HG02852 (cell line): ENCODE data around the gene AP1B1.
"Not testable (repeated sequence)": the region's sequence is repeated elsewhere in the genome, so short reads cannot be mapped to it uniquely, and the experiment has no call there.

Experiments used
- ATAC-seq: cut with Tn5 transposase; IDR thresholded peaks from one replicate; pipeline ENCODE4 v1.9.1; 2021; ENCODE audit warnings: mild to moderate bottlenecking, moderate library complexity; ENCODE audit not compliant: unreplicated experiment

Gene AP1B1

DNA sequence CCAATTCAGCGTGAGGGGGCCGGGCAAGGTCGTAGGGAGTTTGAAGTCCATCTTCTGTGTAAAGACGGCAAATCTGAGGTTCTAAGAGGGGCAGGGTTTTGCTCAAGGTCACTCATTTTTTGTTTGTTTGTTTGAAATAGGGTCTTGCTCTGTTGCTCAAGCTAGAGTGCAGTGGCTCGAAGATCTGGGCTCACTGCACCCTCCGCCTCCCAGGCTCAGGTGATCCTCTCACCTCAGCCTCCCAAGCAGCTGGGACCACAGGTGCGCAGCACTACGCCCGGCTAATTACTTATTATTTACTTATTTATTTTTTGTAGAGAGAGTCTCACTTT is 355 bp upstream of the AP1B1 start:
- peak; percentile 12 for ATAC-seq

DNA sequence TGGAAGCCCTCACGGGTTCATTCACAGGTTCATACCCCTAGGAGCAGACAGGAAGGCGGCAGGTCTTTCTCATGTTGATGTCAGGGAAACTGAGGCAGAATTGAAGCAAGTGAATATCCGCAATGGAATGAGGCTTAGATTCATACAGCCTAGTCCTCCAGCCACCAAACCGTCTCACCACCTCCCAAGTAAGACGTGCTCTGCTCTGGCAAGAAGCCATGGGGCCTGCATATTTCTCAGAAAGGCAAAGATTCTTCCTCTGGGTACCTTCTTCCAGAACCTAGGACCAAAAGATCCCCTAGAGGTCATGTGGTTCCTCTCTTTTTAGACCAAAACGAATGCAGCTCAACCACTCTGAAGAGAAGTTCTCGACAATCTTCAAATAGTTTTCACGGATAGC is 1.7 kb downstream of the AP1B1 start:
- no peak for ATAC-seq

DNA sequence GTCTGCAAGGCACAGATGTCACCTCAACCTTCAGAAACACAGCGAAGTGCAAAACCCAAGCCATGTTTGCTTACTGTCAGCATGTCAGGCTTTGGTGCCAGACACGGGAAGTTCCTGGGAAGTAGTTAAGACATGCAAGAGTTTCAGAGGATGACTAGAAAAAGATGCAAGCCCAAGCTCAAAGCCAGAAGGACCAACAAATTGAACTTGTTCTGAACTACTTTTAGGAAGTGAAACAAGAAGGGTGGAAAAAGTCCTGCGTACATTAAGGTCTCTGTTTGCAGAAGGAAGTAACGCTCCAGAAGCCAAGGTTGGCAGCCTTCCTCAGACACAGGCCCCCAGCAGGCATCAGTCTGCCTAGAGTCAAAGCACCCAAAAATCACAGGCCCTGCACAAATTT is 2.6 kb downstream of the AP1B1 start:
- no peak for ATAC-seq

DNA sequence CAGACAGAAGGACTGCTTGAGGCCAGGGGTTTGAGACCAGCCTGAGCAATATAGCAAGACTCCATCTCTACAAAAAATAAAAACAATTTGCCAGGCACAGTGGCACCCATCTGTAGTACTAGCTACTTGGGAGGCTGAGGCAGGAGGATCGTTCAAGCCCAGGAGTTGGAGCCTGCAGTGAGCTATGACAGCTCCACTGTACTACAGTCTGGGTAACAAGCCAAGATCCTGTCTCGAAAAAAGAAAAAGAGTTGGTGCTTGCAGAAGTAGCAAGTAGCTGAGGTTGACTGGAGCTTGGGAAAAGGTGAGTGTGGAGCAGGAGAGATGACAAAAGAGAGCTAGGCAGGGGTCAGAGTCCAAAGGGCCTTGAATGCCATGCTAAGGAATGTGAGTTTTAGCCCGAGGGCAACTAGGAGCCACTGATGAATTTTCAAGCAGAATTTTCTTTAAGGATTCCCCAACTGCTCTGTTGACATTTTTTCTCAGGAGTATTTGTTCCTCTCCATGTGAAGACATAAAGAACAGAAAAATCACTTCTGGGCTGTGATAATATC is 3.1 kb downstream of the AP1B1 start:
- ATAC-seq = no peak

DNA sequence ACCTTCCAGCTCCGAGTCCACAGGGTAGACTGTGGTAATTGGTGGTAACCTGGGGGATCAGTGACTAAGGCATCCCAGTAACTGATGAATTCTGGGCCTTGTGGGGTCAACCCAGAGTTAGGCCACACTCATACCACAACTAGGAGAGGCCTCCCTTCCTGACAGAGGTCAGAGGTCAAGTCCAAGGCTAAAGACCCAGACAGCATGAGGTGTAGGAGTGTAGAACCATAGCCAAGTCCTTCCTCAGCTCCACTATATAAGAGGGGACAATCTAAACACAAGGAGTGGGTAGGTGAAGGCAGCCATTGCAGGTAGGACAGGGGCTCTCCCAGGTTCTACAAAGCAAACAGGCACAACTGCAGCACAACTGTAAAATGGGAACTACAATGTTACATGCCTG is 4.6 kb downstream of the AP1B1 start:
- ATAC-seq = no peak

DNA sequence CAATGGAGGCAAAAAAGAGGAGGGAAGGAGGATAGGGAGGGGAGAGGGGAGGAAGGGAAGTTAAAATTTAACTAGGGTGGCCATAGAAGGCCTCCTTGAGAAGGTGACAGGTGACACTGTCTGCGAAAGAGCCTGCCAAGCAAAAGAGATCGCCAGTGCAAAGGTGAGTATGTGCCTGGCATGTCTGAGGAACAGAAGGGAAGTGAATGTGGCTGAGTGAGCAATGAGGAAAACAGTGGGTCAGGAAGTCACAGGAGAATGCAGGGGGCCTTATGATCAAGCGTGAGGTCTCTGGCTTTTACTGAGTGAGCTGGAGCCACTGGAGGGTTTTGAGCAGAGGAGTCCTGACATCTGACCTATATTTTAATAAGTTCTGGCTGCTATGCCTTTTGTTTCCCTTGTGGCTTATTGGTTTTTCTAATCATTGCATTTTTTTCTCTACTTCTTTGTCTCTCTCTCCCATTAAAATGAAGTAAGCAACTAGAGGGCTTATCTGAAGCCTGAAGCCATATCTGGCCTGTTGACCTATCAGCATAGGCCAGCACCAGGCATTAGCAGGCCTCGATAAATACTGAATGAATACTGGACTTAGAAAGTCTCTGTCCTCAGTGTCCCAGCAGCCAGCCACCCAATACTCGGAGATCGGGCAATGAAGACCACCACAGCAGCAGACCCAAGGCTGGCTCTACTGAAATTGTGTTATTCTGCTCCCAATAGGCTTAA is 5.6 kb downstream of the AP1B1 start:
- ATAC-seq = no peak

DNA sequence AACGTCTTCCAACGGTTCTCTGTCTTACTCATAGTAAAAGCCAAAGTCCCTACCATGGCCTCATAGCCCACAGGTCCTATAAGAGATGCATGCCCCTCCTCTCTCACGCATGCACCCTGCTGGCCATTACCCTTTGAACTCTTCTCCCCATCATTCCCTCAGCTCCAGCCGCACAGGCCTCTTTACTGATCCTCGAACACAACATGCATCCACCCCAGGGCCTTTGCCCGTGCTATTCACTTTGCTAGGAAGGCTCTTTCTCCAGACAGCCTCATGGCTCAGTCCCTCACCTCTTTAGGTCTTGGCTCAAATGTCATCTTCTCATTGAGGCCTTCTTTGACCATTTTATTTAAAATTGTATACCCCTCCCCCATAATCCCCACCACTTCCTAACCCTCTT is 7.5 kb downstream of the AP1B1 start:
- ATAC-seq = no peak

DNA sequence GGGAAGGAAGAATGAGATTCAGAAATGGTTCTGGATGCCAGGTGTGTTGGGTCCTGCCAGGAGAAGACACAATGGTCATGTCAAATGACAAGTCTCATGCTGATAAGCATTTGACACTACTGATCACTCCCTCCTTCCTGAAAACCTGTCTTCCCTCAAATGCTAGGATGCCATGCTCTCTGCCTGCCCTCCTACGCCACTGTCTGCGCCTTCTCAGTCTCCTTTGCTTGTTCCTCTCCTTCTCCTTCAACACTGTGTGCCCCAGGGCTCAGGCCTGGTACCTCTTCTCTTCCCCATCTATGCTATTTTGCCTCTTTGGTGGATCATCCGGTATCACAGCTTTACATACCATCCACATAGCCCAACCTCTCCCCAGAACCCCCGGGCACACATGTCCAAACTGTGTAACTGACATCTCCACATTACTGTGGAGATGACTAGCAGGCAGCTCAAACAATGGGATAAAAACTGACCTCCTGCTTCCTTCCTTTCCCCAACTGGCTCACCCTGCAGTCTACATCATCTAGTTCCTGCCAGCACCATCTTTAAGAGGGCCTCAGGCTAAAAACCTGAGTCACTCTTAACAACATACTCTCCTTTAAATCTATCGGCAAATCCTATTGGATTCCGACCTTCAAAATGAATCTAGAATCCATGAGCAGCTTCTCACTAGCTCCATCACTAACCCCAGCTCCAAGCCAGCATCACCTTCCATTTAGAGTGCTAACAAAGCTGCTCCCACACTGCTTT is 8.2 kb downstream of the AP1B1 start:
- ATAC-seq = no peak

DNA sequence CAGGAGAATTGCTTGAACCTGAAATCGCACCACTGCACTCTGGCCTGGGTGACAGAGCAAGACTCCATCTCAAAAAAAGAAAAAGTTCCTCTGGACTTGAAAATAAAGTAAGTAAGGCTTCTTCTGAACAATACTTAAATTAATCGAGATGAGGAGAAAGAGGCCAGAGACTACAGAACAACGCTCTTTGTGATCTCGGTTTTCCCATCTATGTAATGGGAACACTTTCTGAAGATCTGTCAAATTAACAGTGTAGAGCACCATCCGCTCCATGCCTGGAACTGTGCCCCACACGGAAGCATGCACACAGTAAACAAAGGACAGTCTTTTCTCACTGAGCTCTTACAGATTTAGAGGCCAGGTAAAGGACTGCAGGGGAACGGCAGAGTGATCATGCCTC is 9.1 kb downstream of the AP1B1 start:
- ATAC-seq = no peak

DNA sequence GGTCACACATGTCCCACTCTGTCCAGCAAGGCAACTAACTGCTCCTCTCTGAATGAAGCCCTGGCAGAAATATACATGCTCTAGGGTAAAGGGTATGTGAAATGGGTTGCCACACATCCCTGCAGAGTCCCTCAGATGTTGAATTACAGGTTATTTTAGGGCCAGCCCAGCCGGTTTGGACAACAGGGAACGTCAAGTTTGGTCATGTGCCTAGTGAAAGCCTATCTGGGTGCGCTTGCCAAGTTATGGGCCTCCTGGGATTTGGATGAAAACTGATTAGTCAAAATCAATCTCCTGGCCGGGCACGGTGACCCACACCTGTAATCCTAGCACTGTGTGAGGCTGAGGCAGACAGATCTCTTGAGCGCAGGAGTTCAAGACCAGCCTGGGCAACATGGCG is 10.4 kb downstream of the AP1B1 start:
- ATAC-seq = no peak

DNA sequence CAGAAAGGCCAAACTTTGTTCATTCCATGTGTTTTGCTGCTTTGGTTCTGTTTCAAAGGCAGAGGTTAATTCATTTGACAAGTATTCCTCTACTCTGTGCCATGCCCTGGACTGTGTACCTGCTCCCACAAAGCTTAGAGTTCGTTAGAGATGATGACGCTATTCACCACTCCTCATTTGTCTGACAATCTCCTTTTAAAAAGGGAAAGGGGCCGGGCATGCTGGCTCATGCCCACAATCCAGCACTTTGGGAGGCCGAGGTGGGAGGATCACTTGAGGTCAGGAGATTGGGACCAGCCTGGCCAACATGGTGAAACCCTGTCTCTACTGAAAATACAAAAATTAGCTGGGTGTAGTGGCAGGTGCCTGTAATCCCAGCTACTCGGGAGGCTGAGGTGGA is 11.7 kb downstream of the AP1B1 start:
- ATAC-seq = not testable (repeated sequence)

DNA sequence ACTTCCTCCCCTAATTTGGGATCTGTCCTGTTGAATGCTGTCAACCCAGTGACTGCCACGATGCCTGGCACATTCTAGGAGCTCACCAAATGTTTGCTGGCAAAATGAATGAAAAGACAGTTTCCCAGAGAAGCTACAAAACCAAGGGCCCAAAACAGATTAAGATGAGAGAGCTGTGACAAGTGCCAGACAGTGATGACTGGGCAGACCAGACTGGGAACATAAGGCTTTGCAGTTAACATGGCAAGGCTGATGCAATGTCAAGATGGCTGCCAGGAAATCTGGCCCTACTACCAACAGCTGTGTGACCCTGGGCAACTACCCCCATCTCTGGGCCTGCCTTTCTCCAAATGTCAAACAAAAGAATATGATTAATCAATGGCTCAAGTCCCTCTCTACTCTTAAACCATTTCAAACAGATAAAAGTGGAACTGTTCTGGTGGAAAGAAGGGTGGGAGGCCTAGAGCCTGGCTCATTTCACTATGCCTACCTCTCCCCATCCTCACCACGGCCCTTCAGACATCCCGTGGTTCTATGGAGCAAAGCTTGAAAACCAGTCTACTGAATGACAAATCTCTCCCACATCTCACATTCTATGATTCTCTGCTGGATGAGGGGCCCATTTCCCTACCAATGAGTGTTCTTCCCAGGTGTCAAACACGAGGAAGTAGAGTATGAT is 12.8 kb downstream of the AP1B1 start:
- ATAC-seq = no peak

DNA sequence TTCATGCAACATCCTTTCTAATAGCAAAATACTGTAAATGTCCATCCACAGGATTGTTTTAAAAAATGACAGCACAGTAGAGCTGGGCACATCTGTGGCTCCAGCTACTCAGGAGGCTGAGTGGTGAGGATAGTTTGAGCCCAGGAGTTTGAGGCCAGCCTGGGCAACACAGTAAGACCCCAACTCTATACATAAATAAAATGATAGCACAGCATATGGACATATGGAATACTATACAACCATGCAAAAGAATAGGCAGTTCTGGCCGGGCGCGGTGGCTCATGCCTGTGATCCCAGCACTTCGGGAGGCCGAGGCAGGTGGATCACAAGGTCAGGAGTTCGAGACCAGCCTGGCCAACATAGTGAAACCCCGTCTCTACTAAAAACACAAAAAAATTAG is 13.6 kb downstream of the AP1B1 start:
- ATAC-seq = not testable (repeated sequence)

DNA sequence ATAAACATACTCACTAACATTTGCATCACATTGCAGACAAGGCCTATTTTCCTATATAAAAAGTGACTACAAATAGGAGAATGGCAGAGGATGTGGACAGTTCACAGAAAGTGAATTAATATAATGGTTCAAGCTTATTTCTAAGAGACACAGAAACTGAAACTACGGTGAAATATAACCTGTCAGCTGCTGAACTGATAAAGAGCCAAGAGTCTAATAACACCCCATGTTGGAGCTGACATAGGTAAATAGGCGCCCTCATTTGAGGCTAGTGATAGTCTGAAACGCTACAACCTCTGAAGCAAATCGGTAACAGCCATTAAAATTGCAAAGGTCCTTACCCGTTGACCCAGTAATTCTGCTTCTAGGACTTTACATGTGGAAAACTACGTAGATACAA is 14.0 kb downstream of the AP1B1 start:
- no peak for ATAC-seq

DNA sequence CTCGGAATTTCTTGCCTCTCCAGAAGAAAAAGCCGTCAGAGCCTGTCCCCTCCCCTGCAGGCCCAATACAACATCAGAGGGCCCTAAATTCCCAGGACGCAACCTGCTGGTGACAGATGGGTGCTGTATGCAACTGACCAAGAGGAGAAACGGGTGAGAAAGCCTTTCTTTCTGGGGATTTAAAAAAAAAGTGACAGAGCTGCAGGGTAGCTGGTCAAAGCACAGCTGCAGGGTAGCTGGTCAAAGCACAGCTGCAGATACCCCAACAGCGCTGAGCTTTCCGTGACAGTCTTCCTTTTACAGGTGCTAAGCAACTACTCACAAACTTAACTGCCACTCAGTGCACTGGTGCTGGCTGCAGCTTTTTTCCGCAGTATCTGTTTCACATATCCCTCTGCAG is 17.8 kb downstream of the AP1B1 start:
- no peak for ATAC-seq

DNA sequence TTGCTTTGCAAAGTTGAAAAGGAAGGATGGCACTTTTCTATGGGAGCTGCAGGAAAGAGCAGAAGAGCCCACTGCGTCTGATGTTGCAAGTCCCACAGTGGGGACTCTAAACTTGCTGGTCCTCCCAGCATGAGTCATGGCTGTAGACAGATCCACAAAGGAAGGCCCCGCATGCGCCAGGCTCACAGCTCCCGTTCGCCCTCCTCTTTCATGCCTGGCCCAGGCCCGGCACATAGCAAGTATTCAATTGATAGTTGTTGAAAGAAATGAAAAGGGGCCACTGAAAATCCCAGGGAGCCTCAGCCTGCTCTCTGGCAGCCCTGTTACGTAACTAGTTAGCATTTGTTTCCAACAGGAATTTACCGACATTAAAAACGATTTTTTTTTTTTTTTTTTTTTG is 18.9 kb downstream of the AP1B1 start:
- no peak for ATAC-seq

DNA sequence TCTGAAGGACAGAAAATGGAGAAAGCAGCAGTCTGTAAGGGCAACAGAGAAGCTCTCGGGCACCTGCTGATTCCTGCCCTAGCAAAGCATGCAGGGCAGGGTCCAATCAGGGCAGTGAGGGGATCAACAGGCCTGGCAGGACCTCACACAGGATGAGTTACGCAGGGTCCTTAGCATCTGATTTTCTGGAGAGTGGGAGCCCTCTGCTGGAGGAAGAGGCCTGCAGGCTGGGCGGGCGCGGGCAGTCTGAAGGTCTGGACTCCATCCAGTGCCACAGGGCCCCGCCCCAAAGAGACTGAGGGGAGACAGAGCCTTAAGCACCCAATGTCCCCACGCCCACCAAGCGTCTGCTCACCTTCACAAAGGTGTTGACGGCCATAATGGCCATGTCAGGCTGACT is 28.9 kb downstream of the AP1B1 start:
- ATAC-seq = no peak

DNA sequence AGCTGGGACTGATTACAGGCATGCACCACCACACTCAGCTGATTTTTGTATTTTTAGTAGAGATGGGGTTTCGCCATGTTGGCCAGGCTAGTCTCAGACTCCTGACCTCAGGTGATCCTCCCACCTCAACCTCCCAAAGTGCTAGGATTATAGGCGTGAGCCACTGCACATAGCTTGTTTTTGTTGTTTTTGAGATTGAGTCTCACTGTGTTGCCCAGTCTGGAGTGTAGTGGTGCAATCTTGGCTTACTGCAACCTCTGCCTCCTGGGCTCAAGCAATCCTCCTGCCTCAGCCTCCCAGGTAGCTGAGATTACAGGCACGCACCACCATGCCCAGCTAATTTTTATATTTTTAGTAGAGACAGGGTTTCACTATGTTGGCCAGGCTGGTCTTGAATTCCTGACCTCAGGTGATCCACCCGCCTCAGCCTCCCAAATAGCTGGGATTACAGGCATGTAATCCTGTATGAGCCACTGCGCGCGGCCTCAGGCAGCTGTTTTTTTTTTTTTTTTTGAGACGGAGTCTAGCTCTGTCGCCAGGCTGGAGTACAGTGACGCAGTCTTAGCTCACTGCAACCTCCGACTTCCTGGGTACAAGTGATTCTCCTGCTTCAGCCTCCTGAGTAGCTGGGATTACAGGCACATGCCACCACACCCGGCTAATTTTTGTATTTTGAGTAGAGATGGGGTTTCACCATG is 31.0 kb downstream of the AP1B1 start:
- ATAC-seq = not testable (repeated sequence)

DNA sequence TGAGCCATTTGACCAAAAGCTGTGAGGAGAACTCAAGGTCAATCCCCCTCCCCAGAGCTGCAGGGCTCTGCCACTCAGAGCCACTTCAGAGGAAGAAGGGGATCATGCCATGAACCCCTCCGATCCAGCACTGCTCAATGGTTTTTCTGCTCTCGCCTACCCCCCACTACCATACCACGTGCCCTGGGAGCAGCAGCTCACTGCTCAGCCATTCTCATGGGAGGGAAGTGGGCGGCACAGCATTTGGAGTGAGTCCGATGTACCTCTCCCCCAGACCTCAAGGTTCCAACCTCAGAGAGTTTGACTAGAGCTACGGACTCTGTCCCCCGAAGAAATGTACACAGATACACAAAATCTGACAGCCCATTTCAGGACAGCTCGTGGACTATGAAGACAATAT is 34.5 kb downstream of the AP1B1 start:
- ATAC-seq = no peak

DNA sequence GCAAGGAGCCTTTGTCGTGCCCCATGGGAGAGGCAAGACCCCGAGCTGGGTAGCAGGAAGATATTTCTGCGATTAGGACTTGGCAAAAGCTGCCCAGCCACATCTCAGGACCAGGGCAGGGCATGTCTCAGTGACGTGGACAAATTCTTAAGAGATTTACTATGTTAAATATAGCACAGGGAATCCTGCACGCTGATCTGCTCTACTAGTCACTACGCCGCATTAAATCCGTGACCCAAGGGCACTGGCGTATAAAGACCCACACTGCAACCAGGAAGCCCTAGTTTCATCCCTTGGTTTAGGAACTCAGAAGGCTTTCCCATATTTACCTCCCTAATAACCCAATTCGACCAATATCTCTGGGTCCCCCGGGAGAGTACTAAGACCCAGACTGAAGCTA is 35.1 kb downstream of the AP1B1 start:
- no peak for ATAC-seq

DNA sequence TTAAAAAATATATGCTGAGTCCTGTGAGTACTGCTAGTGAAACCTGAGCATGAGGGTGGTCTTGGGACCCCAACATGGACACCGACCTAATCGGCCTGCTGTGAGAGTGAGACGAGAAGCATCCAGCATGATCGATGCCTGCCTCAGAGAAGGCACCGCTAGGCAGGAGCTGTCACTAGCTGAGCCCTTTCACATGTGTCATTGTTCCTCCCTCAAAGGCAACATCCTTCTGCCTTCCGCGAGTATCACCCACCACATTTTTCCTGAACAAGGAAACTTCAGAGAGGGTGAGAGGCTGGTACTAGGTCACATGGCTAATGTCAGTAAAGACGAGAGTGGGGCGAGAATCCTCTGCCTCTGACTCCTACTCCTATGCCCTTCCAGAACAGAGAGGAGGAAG is 35.6 kb downstream of the AP1B1 start:
- no peak for ATAC-seq
